RWPE2 (cell line): ENCODE measurements around the gene SPRED2.

Experiments used
- ATAC-seq: fragments of 200-7000 bp; cut with Tn5 transposase; 3 replicates; pipeline ENCODE4 v1.9.1; 2021; ENCODE audit warnings: low read depth
- DNase-seq: peaks from one replicate; pipeline ENCODE4 v3.0.0-alpha.2; 2020; ENCODE audit warnings: low spot score
- H3K27ac ChIP-seq: fragments of 450-650 bp; 2 replicates; pipeline ENCODE4 v1.5.1; 2017; ENCODE audit warnings: mild to moderate bottlenecking; ENCODE audit not compliant: poor library complexity, severe bottlenecking
- H3K27me3 ChIP-seq: fragments of 250-450 bp; sonication (Bioruptor Pico); 2 replicates; pipeline ENCODE4 v1.5.1; 2021; ENCODE audit warnings: mild to moderate bottlenecking, moderate library complexity; ENCODE audit not compliant: insufficient read depth, poor library complexity, severe bottlenecking
- H3K36me3 ChIP-seq: fragments of 250-450 bp; sonication (Bioruptor Pico); 2 replicates; pipeline ENCODE4 v1.5.1; 2020; ENCODE audit warnings: low read depth, mild to moderate bottlenecking, moderate library complexity
- H3K4me1 ChIP-seq: fragments of 250-450 bp; sonication (Bioruptor Pico); 2 replicates; pipeline ENCODE4 v1.5.1; 2021; ENCODE audit warnings: mild to moderate bottlenecking, moderate library complexity; ENCODE audit not compliant: insufficient read depth, poor library complexity, severe bottlenecking
- H3K4me3 ChIP-seq: fragments of 250-450 bp; sonication (Bioruptor Pico); 2 replicates; pipeline ENCODE4 v1.5.1; 2021; ENCODE audit warnings: mild to moderate bottlenecking, moderate library complexity; ENCODE audit not compliant: severe bottlenecking
- H3K9me3 ChIP-seq: fragments of 250-450 bp; sonication (Bioruptor Pico); 2 replicates; pipeline ENCODE4 v1.5.1; 2021; ENCODE audit warnings: mild to moderate bottlenecking, moderate library complexity; ENCODE audit not compliant: severe bottlenecking
- TF ChIP-seq, protein P1 (sequence below): fragments of 450-650 bp; IDR thresholded peaks from one replicate; pipeline ENCODE4 v1.5.1; 2017; ENCODE audit warnings: mild to moderate bottlenecking, moderate library complexity; ENCODE audit not compliant: poor library complexity, severe bottlenecking

Gene SPRED2

DNA sequence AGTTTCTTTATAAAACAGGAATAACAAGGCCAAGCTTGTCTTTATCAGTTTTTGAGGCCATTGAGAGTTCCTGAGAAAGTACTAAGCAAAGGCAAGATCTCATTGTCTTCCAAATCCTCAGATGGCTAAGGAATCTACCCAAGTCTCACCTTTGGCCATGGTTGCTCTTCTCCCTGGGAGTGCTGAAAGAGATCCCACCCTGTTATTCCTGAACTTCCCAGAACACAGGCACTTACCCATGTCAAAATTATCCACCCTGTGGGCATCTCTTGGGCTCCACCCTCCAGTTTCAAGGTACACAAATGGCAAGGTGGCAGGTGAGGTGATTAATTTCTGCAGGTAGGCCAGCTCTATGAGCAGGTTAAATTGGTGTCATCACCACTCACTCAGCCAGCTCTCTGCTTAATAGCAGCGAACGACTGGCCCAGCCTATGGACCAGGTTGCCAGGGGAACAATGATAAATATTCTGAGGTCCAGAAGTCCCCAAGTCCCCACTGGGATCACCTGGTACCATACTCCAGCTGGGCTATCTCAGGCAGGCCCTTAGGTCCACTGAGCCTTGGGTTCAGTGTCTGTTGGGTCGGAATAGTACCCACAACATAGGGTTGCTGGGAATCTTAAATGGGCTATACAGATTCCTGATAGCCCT is 2.3 kb upstream of the SPRED2 start:
- no peak for DNase-seq
- no peak overlapping the region for H3K4me3 ChIP-seq
- H3K36me3 ChIP-seq = 0 out of 2 replicates have a peak, but pooled peaks cover 4% of the 10 kb centered on the region
- no peaks in the 10 kb centered on the region for H3K9me3 ChIP-seq
- peaks cover 11% of the 10 kb centered on the region for H3K4me1 ChIP-seq
- TF ChIP-seq, protein P1, sequence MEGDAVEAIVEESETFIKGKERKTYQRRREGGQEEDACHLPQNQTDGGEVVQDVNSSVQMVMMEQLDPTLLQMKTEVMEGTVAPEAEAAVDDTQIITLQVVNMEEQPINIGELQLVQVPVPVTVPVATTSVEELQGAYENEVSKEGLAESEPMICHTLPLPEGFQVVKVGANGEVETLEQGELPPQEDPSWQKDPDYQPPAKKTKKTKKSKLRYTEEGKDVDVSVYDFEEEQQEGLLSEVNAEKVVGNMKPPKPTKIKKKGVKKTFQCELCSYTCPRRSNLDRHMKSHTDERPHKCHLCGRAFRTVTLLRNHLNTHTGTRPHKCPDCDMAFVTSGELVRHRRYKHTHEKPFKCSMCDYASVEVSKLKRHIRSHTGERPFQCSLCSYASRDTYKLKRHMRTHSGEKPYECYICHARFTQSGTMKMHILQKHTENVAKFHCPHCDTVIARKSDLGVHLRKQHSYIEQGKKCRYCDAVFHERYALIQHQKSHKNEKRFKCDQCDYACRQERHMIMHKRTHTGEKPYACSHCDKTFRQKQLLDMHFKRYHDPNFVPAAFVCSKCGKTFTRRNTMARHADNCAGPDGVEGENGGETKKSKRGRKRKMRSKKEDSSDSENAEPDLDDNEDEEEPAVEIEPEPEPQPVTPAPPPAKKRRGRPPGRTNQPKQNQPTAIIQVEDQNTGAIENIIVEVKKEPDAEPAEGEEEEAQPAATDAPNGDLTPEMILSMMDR = no peak
- H3K27me3 ChIP-seq = no peaks in the 10 kb centered on the region
- peak overlapping the region; percentile 6 for H3K27ac ChIP-seq
- no peak for ATAC-seq

DNA sequence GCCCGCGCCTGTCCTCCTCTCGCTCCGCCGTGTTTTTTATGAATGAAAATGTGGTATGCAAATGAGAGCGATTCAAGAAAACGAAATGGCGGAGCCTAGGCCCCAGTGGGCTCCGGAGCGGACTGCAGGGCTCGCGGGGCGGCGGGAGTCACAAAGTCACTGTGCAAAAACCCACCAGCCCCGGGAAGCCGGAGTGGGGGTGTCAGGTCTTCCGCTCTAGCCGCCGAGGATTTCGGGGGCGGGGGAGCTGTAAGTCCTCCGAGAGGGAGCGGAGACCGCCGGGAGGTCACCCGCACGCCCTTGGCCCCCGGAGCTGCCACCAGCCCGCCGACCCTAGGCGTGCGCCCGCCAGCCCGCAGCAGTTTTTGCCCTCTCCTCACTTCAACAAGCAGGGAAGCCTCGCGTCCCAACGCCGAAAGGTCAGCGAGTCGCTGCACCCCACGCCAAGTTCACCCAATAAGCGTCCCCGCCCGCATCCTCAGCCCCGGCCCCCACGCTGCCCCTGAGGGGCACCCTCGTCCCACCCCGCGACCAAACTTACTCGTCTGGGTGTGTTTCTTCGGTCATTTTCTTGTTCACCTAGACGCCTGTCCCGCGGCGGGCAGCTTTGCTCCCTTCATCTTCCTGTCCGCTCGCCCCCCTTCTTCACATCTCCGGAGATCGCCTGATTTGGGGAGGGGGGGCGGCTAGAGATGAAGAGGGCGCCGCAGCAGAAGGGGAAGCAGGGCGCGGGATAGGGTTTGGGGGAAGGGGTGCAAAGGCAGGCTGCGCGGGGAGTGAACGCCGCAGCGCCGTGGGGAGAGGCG is 775 bp downstream of the SPRED2 start:
- DNase-seq (peak; percentile 66), ATAC-seq (peak; percentile 4; the same call in 2 of the 3 replicates)
- Histone ChIP-seq H3K9me3 (no peaks in the 10 kb centered on the region), H3K4me1 (peaks cover 4% of the 10 kb centered on the region), H3K27ac (peak overlapping the region; percentile 87), H3K27me3 (no peaks in the 10 kb centered on the region), H3K36me3 (peaks cover 6% of the 10 kb centered on the region; the same call in 1 of the 2 replicates), H3K4me3 (peak overlapping the region; percentile 94)
- TF ChIP-seq, protein P1 = no peak

DNA sequence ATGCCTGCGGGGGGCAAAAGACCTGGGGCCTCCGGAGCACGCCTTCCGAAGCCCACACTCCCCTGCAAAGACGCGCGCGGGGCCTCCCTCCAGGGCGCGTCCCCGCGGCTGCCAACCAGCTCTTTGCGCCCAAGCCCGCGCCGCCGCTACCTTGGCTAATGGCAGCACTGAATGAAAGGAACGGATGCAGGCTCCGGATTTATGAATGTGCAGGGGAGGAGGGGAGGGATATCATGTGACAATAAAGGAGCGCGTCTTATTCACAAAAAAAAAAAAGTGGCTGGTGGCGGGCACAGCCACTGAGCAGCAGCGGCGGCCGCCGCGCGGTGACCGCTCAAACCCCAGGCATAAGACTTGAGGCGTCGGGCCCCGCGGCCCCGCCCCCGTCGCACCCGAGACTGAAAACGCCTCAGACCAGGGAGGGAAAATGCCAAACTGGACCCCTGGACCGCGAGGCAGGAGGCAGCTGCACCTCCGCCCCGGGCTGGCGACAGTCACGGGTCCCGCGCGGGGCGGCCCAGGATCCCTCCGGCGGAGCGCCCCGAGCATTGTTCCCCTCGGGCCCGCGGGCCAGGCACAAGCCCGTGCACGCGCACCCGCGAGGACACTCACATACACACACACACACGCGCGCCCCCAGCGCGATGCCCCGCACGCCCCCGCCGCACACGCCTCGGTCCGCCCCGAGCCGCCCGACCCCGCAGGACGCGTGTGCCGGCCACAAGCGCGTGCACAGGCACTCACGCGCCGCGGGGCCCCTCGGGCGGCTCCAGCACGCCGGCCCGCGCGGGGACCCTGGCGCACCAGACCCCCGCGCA is 1.6 kb downstream of the SPRED2 start:
- TF ChIP-seq, protein P1 = no peak
- Histone ChIP-seq H3K36me3 (peaks cover 6% of the 10 kb centered on the region; the same call in 1 of the 2 replicates), H3K9me3 (no peaks in the 10 kb centered on the region), H3K4me1 (peaks cover 4% of the 10 kb centered on the region), H3K27ac (peak overlapping the region; percentile 87), H3K4me3 (peak overlapping the region; percentile 94), H3K27me3 (no peaks in the 10 kb centered on the region)
- DNase-seq (no peak), ATAC-seq (peak; percentile 12)

DNA sequence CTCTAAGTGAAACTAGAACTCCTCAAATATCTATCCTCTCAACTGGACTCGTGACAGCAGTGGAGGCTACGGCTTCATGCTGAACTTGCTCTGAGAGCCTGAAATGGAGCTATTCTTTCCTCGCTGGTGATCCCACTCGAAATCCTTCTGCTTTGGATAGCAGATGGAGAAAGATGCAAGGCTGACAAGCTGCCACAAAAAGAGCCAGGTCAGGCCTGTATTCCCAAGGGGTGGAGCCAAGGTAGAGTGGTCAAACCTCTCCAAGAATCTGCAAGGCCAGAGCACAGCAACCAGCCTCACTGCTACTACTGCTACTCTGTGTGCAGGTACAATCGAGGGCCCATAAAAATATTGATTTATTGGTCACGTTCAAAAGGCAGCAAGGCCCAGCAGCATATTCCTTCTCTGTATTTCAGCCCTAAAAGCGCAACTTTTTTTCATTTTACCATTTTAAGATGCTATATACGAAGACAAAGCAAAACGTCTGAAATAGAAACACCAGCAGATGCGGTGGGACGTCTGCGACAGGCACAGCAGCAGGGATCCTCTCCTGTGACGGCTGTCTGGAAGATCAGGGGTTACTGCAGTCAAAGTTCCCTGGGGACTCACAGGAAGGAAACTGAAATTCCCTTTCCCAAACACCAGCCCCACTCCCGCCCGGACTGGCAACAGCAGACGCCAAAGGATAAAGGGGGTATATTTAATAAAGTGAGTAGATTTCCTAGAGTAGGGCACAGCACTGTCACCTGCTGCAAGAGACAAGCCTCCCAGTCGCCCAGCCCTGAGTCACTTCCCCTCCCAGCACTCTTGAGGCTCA is 2.4 kb downstream of the SPRED2 start:
- no peak for DNase-seq
- no peaks in the 10 kb centered on the region for H3K27me3 ChIP-seq
- H3K9me3 ChIP-seq = no peaks in the 10 kb centered on the region
- H3K4me1 ChIP-seq = peaks cover 4% of the 10 kb centered on the region
- peak overlapping the region; percentile 94 for H3K4me3 ChIP-seq
- TF ChIP-seq, protein P1 = no peak
- H3K27ac ChIP-seq = peak overlapping the region; percentile 87
- peaks cover 6% of the 10 kb centered on the region; the same call in 1 of the 2 replicates for H3K36me3 ChIP-seq
- ATAC-seq = peak; percentile 13
